ENCODE measurements around the gene GALNT2. TPM values are rescaled to one million over a fixed set of nuclear protein-coding genes. Genes with fewer than 3 reads are reported as not detected.

Gene GALNT2
- total and polyA plus RNA-seq, 2 of the 13 experiments (the other 11 are each of a cell fraction or from before 2014, with no cell fraction given) = 39.3 to 39.6 TPM

GRCh38 chr1:230066466-230067404 lies at the start of gene GALNT2 (continued):
- TF ChIP-seq, protein P1, sequence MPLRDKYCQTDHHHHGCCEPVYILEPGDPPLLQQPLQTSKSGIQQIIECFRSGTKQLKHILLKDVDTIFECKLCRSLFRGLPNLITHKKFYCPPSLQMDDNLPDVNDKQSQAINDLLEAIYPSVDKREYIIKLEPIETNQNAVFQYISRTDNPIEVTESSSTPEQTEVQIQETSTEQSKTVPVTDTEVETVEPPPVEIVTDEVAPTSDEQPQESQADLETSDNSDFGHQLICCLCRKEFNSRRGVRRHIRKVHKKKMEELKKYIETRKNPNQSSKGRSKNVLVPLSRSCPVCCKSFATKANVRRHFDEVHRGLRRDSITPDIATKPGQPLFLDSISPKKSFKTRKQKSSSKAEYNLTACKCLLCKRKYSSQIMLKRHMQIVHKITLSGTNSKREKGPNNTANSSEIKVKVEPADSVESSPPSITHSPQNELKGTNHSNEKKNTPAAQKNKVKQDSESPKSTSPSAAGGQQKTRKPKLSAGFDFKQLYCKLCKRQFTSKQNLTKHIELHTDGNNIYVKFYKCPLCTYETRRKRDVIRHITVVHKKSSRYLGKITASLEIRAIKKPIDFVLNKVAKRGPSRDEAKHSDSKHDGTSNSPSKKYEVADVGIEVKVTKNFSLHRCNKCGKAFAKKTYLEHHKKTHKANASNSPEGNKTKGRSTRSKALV (CRISPR knock-in tag; IDR thresholded peaks at IDR 0.05) = no peak
- no peak for TF ChIP-seq SMAD3 (CRISPR knock-in tag; IDR thresholded peaks at IDR 0.05)
- no peak; the same call in 1 of the 2 replicates for TF ChIP-seq MXD1 (CRISPR knock-in tag; IDR thresholded peaks at IDR 0.05)
- TF ChIP-seq KLF15 (CRISPR knock-in tag; IDR thresholded peaks at IDR 0.05; ENCODE audit: borderline replicate concordance) = peak; percentile 55; the same call in 1 of the 2 replicates
- no peak for TF ChIP-seq ZNF572 (CRISPR knock-in tag; IDR thresholded peaks at IDR 0.05)
- no peak for TF ChIP-seq ZNF251 (CRISPR knock-in tag; IDR thresholded peaks at IDR 0.05)
- TF ChIP-seq, protein P2, sequence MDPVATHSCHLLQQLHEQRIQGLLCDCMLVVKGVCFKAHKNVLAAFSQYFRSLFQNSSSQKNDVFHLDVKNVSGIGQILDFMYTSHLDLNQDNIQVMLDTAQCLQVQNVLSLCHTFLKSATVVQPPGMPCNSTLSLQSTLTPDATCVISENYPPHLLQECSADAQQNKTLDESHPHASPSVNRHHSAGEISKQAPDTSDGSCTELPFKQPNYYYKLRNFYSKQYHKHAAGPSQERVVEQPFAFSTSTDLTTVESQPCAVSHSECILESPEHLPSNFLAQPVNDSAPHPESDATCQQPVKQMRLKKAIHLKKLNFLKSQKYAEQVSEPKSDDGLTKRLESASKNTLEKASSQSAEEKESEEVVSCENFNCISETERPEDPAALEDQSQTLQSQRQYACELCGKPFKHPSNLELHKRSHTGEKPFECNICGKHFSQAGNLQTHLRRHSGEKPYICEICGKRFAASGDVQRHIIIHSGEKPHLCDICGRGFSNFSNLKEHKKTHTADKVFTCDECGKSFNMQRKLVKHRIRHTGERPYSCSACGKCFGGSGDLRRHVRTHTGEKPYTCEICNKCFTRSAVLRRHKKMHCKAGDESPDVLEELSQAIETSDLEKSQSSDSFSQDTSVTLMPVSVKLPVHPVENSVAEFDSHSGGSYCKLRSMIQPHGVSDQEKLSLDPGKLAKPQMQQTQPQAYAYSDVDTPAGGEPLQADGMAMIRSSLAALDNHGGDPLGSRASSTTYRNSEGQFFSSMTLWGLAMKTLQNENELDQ (CRISPR knock-in tag; IDR thresholded peaks at IDR 0.05; ENCODE audit: borderline replicate concordance) = no peak
- peak; percentile 49; the same call in 1 of the 2 replicates for TF ChIP-seq ZNF704 (CRISPR knock-in tag; IDR thresholded peaks at IDR 0.05; ENCODE audit: borderline replicate concordance)
- no peak for TF ChIP-seq PHF5A (CRISPR knock-in tag; IDR thresholded peaks at IDR 0.05; ENCODE audit: low read depth, unreplicated experiment)
- TF ChIP-seq MTF1 (CRISPR knock-in tag; IDR thresholded peaks at IDR 0.05) = peak; percentile 59; the same call in 1 of the 2 replicates
- TF ChIP-seq, protein P3, sequence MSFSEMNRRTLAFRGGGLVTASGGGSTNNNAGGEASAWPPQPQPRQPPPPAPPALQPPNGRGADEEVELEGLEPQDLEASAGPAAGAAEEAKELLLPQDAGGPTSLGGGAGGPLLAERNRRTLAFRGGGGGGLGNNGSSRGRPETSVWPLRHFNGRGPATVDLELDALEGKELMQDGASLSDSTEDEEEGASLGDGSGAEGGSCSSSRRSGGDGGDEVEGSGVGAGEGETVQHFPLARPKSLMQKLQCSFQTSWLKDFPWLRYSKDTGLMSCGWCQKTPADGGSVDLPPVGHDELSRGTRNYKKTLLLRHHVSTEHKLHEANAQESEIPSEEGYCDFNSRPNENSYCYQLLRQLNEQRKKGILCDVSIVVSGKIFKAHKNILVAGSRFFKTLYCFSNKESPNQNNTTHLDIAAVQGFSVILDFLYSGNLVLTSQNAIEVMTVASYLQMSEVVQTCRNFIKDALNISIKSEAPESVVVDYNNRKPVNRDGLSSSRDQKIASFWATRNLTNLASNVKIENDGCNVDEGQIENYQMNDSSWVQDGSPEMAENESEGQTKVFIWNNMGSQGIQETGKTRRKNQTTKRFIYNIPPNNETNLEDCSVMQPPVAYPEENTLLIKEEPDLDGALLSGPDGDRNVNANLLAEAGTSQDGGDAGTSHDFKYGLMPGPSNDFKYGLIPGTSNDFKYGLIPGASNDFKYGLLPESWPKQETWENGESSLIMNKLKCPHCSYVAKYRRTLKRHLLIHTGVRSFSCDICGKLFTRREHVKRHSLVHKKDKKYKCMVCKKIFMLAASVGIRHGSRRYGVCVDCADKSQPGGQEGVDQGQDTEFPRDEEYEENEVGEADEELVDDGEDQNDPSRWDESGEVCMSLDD (CRISPR knock-in tag; IDR thresholded peaks at IDR 0.05; ENCODE audit: borderline replicate concordance) = no peak
- no peak; the same call in 1 of the 2 replicates for TF ChIP-seq CEBPG (CRISPR knock-in tag; IDR thresholded peaks at IDR 0.05)
- TF ChIP-seq NR2F6 (IDR thresholded peaks at IDR 0.05) = no peak
- 0 out of 2 replicates have a peak, but pooled peaks have one; percentile 19 for TF ChIP-seq NR2F6 (CRISPR knock-in tag; IDR thresholded peaks at IDR 0.05)
- no peak for TF ChIP-seq MIXL1 (CRISPR knock-in tag; IDR thresholded peaks at IDR 0.05)
- TF ChIP-seq HNRNPUL1 (IDR thresholded peaks at IDR 0.05; ENCODE audit: low read depth, low read length) = no peak
- TF ChIP-seq ZNF7 (CRISPR knock-in tag; IDR thresholded peaks at IDR 0.05) = no peak
- peak; percentile 27; the same call in 1 of the 2 replicates for TF ChIP-seq ZBTB25 (CRISPR knock-in tag; IDR thresholded peaks at IDR 0.05)

All from HepG2 (cell line).